ENCODE measurements around the gene SRF. TPM values are rescaled to one million over a fixed set of nuclear protein-coding genes. Genes with fewer than 3 reads are reported as not detected.
A peak's percentile ranks its signal among the peaks of the same experiment; 100 is the strongest.

SRF gene
- total RNA-seq, 1 experiment from 2014 or later = 27.4 TPM

GRCh38 chr6:43143235-43144128, 27.6 kb upstream of the SRF start:
- DNase-seq = peak; percentile 92
- Histone ChIP-seq H3K36me3 (ENCODE audit: insufficient read depth, low read length) (no peaks in the 10 kb centered on the region), H4K20me1 (ENCODE audit: insufficient read depth, low read depth, low read length) (no peaks in the 10 kb centered on the region), H3K4me3 (ENCODE audit: low read length) (no peak overlapping the region), H3K9me2 (replicated peaks; ENCODE audit: insufficient read depth, low read length) (no peaks in the 10 kb centered on the region), H3K27ac (ENCODE audit: low read length) (no peak overlapping the region), H3K9me3 (ENCODE audit: low read length) (no peaks in the 10 kb centered on the region), H3K79me2 (ENCODE audit: low read length) (no peaks in the 10 kb centered on the region), H3K9ac (ENCODE audit: low read length) (peak overlapping the region; percentile 16; the same call in 1 of the 2 replicates), H3K4me1 (ENCODE audit: low read length) (peaks cover 13% of the 10 kb centered on the region), H3K27me3 (ENCODE audit: low read length) (no peaks in the 10 kb centered on the region), H3K4me2 (ENCODE audit: low read depth, low read length, poor library complexity, severe bottlenecking) (peak overlapping the region; percentile 45), H2AFZ (ENCODE audit: low read length) (peak overlapping the region; percentile 87; the same call in 1 of the 2 replicates)

- Histone ChIP-seq H3K4me3 (ENCODE audit: low read length) (no peak overlapping the region), H3K9ac (ENCODE audit: low read length) (no peak overlapping the region), H2AFZ (ENCODE audit: low read length) (no peak overlapping the region)
Observed at GRCh38 chr6:43144879-43145278, 26.2 kb upstream of the SRF start.

GRCh38 chr6:43146261-43146660, 24.8 kb upstream of the SRF start:
- Histone ChIP-seq H3K27ac (ENCODE audit: low read length) (no peak overlapping the region), H3K27me3 (ENCODE audit: low read length) (no peaks in the 10 kb centered on the region), H4K20me1 (ENCODE audit: insufficient read depth, low read depth, low read length) (no peaks in the 10 kb centered on the region), H2AFZ (ENCODE audit: low read length) (no peak overlapping the region), H3K4me3 (ENCODE audit: low read length) (no peak overlapping the region), H3K9me2 (replicated peaks; ENCODE audit: insufficient read depth, low read length) (no peaks in the 10 kb centered on the region), H3K4me2 (ENCODE audit: low read depth, low read length, poor library complexity, severe bottlenecking) (no peak overlapping the region), H3K9me3 (ENCODE audit: low read length) (no peaks in the 10 kb centered on the region), H3K9ac (ENCODE audit: low read length) (no peak overlapping the region), H3K4me1 (ENCODE audit: low read length) (peaks cover 13% of the 10 kb centered on the region), H3K79me2 (ENCODE audit: low read length) (no peaks in the 10 kb centered on the region), H3K36me3 (ENCODE audit: insufficient read depth, low read length) (no peaks in the 10 kb centered on the region)
- DNase-seq = no peak

More at GRCh38 chr6:43144879-43145278, 26.2 kb upstream of the SRF start:
- H3K9me2 ChIP-seq (replicated peaks; ENCODE audit: insufficient read depth, low read length) = no peaks in the 10 kb centered on the region
- no peaks in the 10 kb centered on the region for H3K9me3 ChIP-seq (ENCODE audit: low read length)
- no peaks in the 10 kb centered on the region for H3K36me3 ChIP-seq (ENCODE audit: insufficient read depth, low read length)
- no peak for DNase-seq
- no peaks in the 10 kb centered on the region for H4K20me1 ChIP-seq (ENCODE audit: insufficient read depth, low read depth, low read length)
- H3K27me3 ChIP-seq (ENCODE audit: low read length) = no peaks in the 10 kb centered on the region
- no peaks in the 10 kb centered on the region for H3K79me2 ChIP-seq (ENCODE audit: low read length)
- no peak overlapping the region for H3K4me2 ChIP-seq (ENCODE audit: low read depth, low read length, poor library complexity, severe bottlenecking)
- H3K27ac ChIP-seq (ENCODE audit: low read length) = no peak overlapping the region
- peaks cover 13% of the 10 kb centered on the region for H3K4me1 ChIP-seq (ENCODE audit: low read length)

- Histone ChIP-seq H3K9me2 (replicated peaks; ENCODE audit: insufficient read depth, low read length) (no peaks in the 10 kb centered on the region), H3K36me3 (ENCODE audit: insufficient read depth, low read length) (no peaks in the 10 kb centered on the region), H3K9ac (ENCODE audit: low read length) (no peak overlapping the region), H3K27me3 (ENCODE audit: low read length) (no peaks in the 10 kb centered on the region), H3K27ac (ENCODE audit: low read length) (no peak overlapping the region), H3K4me1 (ENCODE audit: low read length) (peaks cover 13% of the 10 kb centered on the region), H3K79me2 (ENCODE audit: low read length) (no peaks in the 10 kb centered on the region), H2AFZ (ENCODE audit: low read length) (no peak overlapping the region), H3K4me3 (ENCODE audit: low read length) (no peak overlapping the region), H3K9me3 (ENCODE audit: low read length) (no peaks in the 10 kb centered on the region), H3K4me2 (ENCODE audit: low read depth, low read length, poor library complexity, severe bottlenecking) (no peak overlapping the region), H4K20me1 (ENCODE audit: insufficient read depth, low read depth, low read length) (no peaks in the 10 kb centered on the region)
- no peak for DNase-seq
Observed at GRCh38 chr6:43146709-43147688, 24.1 kb upstream of the SRF start.

GRCh38 chr6:43147691-43148477, 23.2 kb upstream of the SRF start:
- Histone ChIP-seq H3K27ac (ENCODE audit: low read length) (no peak overlapping the region), H3K4me1 (ENCODE audit: low read length) (peaks cover 11% of the 10 kb centered on the region), H3K9ac (ENCODE audit: low read length) (no peak overlapping the region), H2AFZ (ENCODE audit: low read length) (no peak overlapping the region), H3K9me3 (ENCODE audit: low read length) (no peaks in the 10 kb centered on the region), H3K9me2 (replicated peaks; ENCODE audit: insufficient read depth, low read length) (no peaks in the 10 kb centered on the region), H4K20me1 (ENCODE audit: insufficient read depth, low read depth, low read length) (no peaks in the 10 kb centered on the region), H3K27me3 (ENCODE audit: low read length) (no peaks in the 10 kb centered on the region), H3K4me3 (ENCODE audit: low read length) (no peak overlapping the region), H3K4me2 (ENCODE audit: low read depth, low read length, poor library complexity, severe bottlenecking) (no peak overlapping the region), H3K36me3 (ENCODE audit: insufficient read depth, low read length) (no peaks in the 10 kb centered on the region), H3K79me2 (ENCODE audit: low read length) (no peaks in the 10 kb centered on the region)
- no peak for DNase-seq

GRCh38 chr6:43149265-43149664, 21.8 kb upstream of the SRF start:
- Histone ChIP-seq H3K4me1 (ENCODE audit: low read length) (0 out of 2 replicates have a peak, but pooled peaks cover 3% of the 10 kb centered on the region), H3K4me2 (ENCODE audit: low read depth, low read length, poor library complexity, severe bottlenecking) (no peak overlapping the region), H3K4me3 (ENCODE audit: low read length) (no peak overlapping the region), H2AFZ (ENCODE audit: low read length) (no peak overlapping the region), H3K9ac (ENCODE audit: low read length) (no peak overlapping the region), H3K27ac (ENCODE audit: low read length) (no peak overlapping the region), H3K9me2 (replicated peaks; ENCODE audit: insufficient read depth, low read length) (no peaks in the 10 kb centered on the region), H3K36me3 (ENCODE audit: insufficient read depth, low read length) (no peaks in the 10 kb centered on the region), H3K9me3 (ENCODE audit: low read length) (no peaks in the 10 kb centered on the region), H3K79me2 (ENCODE audit: low read length) (no peaks in the 10 kb centered on the region), H4K20me1 (ENCODE audit: insufficient read depth, low read depth, low read length) (no peaks in the 10 kb centered on the region), H3K27me3 (ENCODE audit: low read length) (no peaks in the 10 kb centered on the region)
- no peak for DNase-seq

GRCh38 chr6:43150051-43150751, 20.9 kb upstream of the SRF start:
- DNase-seq = no peak
- H3K79me2 ChIP-seq (ENCODE audit: low read length) = no peaks in the 10 kb centered on the region
- H3K9me3 ChIP-seq (ENCODE audit: low read length) = no peaks in the 10 kb centered on the region
- no peak overlapping the region for H3K4me2 ChIP-seq (ENCODE audit: low read depth, low read length, poor library complexity, severe bottlenecking)
- H3K36me3 ChIP-seq (ENCODE audit: insufficient read depth, low read length) = no peaks in the 10 kb centered on the region
- H3K27me3 ChIP-seq (ENCODE audit: low read length) = no peaks in the 10 kb centered on the region
- H3K9me2 ChIP-seq (replicated peaks; ENCODE audit: insufficient read depth, low read length) = no peaks in the 10 kb centered on the region
- no peak overlapping the region for H3K4me3 ChIP-seq (ENCODE audit: low read length)
- H3K9ac ChIP-seq (ENCODE audit: low read length) = no peak overlapping the region
- H3K27ac ChIP-seq (ENCODE audit: low read length) = no peak overlapping the region
- H3K4me1 ChIP-seq (ENCODE audit: low read length) = 0 out of 2 replicates have a peak, but pooled peaks cover 3% of the 10 kb centered on the region
- no peaks in the 10 kb centered on the region for H4K20me1 ChIP-seq (ENCODE audit: insufficient read depth, low read depth, low read length)
- H2AFZ ChIP-seq (ENCODE audit: low read length) = no peak overlapping the region
